Measurements from ENCODE around the gene SPAST. TPM values are rescaled to one million over a fixed set of nuclear protein-coding genes. Genes with fewer than 3 reads are reported as not detected.
A peak's percentile ranks its signal among the peaks of the same experiment; 100 is the strongest.
"Not testable (repeated sequence)": the region's sequence is repeated elsewhere in the genome, so short reads cannot be mapped to it uniquely, and the experiment has no call there.

Gene SPAST
- total RNA-seq = 47.3 TPM

- H3K9me3 ChIP-seq (ENCODE audit: low read depth, low read length) = no peaks in the 10 kb centered on the region
- peaks cover 33% of the 10 kb centered on the region for H3K4me1 ChIP-seq (ENCODE audit: insufficient read depth, low read length)
- peak within 1 kb of the TSS; percentile 99 for H3K4me3 ChIP-seq (ENCODE audit: low read length)
- H3K27me3 ChIP-seq (ENCODE audit: insufficient read depth, low read length) = no peaks in the 10 kb centered on the region
These were observed at the start of gene SPAST for GRCh38 chr2:32063310-32064020. TSS of gene SPAST (plus strand) at chr2:32063556. CDS start at chr2:32063832, 276 bp downstream.

- H3K27me3 ChIP-seq (ENCODE audit: insufficient read depth, low read length); H3K4me1 ChIP-seq (ENCODE audit: insufficient read depth, low read length); H3K4me3 ChIP-seq (ENCODE audit: low read length); H3K9me3 ChIP-seq (ENCODE audit: low read depth, low read length): not testable (repeated sequence)
These were observed 44.4 kb upstream of the SPAST start for GRCh38 chr2:32018789-32019482.

GRCh38 chr2:32034198-32034887 is 29.0 kb upstream of the SPAST start:
- H3K9me3 ChIP-seq (ENCODE audit: low read depth, low read length); H3K4me1 ChIP-seq (ENCODE audit: insufficient read depth, low read length); H3K4me3 ChIP-seq (ENCODE audit: low read length); H3K27me3 ChIP-seq (ENCODE audit: insufficient read depth, low read length): not testable (repeated sequence)

- H3K9me3 ChIP-seq (ENCODE audit: low read depth, low read length) = no peaks in the 10 kb centered on the region
- H3K4me3 ChIP-seq (ENCODE audit: low read length) = peak within 1 kb of the TSS; percentile 59
- H3K4me1 ChIP-seq (ENCODE audit: insufficient read depth, low read length) = peaks cover 13% of the 10 kb centered on the region
- H3K27me3 ChIP-seq (ENCODE audit: insufficient read depth, low read length) = no peaks in the 10 kb centered on the region
These were observed 23.7 kb upstream of the SPAST start, which contains the start of gene DPY30 for GRCh38 chr2:32039447-32040219. TSS of gene DPY30 (minus strand) at chr2:32039805. CDS start at chr2:32039456, 349 bp downstream.

- no peaks in the 10 kb centered on the region for H3K27me3 ChIP-seq (ENCODE audit: insufficient read depth, low read length)
- H3K4me3 ChIP-seq (ENCODE audit: low read length) = no peak overlapping the region
- H3K9me3 ChIP-seq (ENCODE audit: low read depth, low read length) = no peaks in the 10 kb centered on the region
- H3K4me1 ChIP-seq (ENCODE audit: insufficient read depth, low read length) = peaks cover 11% of the 10 kb centered on the region
These were observed 19.8 kb upstream of the SPAST start for GRCh38 chr2:32043561-32043960.

- Histone ChIP-seq H3K9me3 (ENCODE audit: low read depth, low read length) (no peaks in the 10 kb centered on the region), H3K27me3 (ENCODE audit: insufficient read depth, low read length) (no peaks in the 10 kb centered on the region), H3K4me3 (ENCODE audit: low read length) (no peak overlapping the region), H3K4me1 (ENCODE audit: insufficient read depth, low read length) (no peaks in the 10 kb centered on the region)
These were observed 11.4 kb upstream of the SPAST start for GRCh38 chr2:32051836-32052439.

- not testable (repeated sequence) for H3K4me3 ChIP-seq (ENCODE audit: low read length); H3K27me3 ChIP-seq (ENCODE audit: insufficient read depth, low read length); H3K9me3 ChIP-seq (ENCODE audit: low read depth, low read length)
These were observed 8.8 kb upstream of the SPAST start for GRCh38 chr2:32054583-32054982.

GRCh38 chr2:32058130-32058529 is 5.2 kb upstream of the SPAST start:
- no peaks in the 10 kb centered on the region for H3K27me3 ChIP-seq (ENCODE audit: insufficient read depth, low read length)
- H3K9me3 ChIP-seq (ENCODE audit: low read depth, low read length) = no peaks in the 10 kb centered on the region
- H3K4me1 ChIP-seq (ENCODE audit: insufficient read depth, low read length) = peaks cover 9% of the 10 kb centered on the region
- no peak overlapping the region for H3K4me3 ChIP-seq (ENCODE audit: low read length)

More at GRCh38 chr2:32054583-32054982, 8.8 kb upstream of the SPAST start:
- H3K4me1 ChIP-seq (ENCODE audit: insufficient read depth, low read length) = not testable (repeated sequence)

GRCh38 chr2:32060266-32060665 is 3.1 kb upstream of the SPAST start:
- peaks cover 15% of the 10 kb centered on the region for H3K4me1 ChIP-seq (ENCODE audit: insufficient read depth, low read length)
- H3K9me3 ChIP-seq (ENCODE audit: low read depth, low read length) = no peaks in the 10 kb centered on the region
- no peaks in the 10 kb centered on the region for H3K27me3 ChIP-seq (ENCODE audit: insufficient read depth, low read length)
- H3K4me3 ChIP-seq (ENCODE audit: low read length) = no peak overlapping the region

- Histone ChIP-seq H3K27me3 (ENCODE audit: insufficient read depth, low read length) (no peaks in the 10 kb centered on the region), H3K4me1 (ENCODE audit: insufficient read depth, low read length) (peaks cover 27% of the 10 kb centered on the region), H3K9me3 (ENCODE audit: low read depth, low read length) (no peaks in the 10 kb centered on the region), H3K4me3 (ENCODE audit: low read length) (no peak overlapping the region)
These were observed 1.9 kb upstream of the SPAST start for GRCh38 chr2:32061430-32061829.

- peaks cover 30% of the 10 kb centered on the region for H3K4me1 ChIP-seq (ENCODE audit: insufficient read depth, low read length)
- no peaks in the 10 kb centered on the region for H3K9me3 ChIP-seq (ENCODE audit: low read depth, low read length)
- H3K4me3 ChIP-seq (ENCODE audit: low read length) = peak overlapping the region; percentile 99
- H3K27me3 ChIP-seq (ENCODE audit: insufficient read depth, low read length) = no peaks in the 10 kb centered on the region
These were observed 1.1 kb upstream of the SPAST start for GRCh38 chr2:32061973-32062861.

- no peaks in the 10 kb centered on the region for H3K27me3 ChIP-seq (ENCODE audit: insufficient read depth, low read length)
- peak overlapping the region; percentile 99 for H3K4me3 ChIP-seq (ENCODE audit: low read length)
These were observed 755 bp downstream of the SPAST start for GRCh38 chr2:32064021-32064601.

GRCh38 chr2:32064713-32065112 is 1.4 kb downstream of the SPAST start:
- Histone ChIP-seq H3K27me3 (ENCODE audit: insufficient read depth, low read length) (no peaks in the 10 kb centered on the region), H3K4me3 (ENCODE audit: low read length) (peak overlapping the region; percentile 99), H3K9me3 (ENCODE audit: low read depth, low read length) (no peaks in the 10 kb centered on the region), H3K4me1 (ENCODE audit: insufficient read depth, low read length) (peaks cover 44% of the 10 kb centered on the region)

More at GRCh38 chr2:32064021-32064601, 755 bp downstream of the SPAST start:
- H3K4me1 ChIP-seq (ENCODE audit: insufficient read depth, low read length) = peaks cover 40% of the 10 kb centered on the region
- no peaks in the 10 kb centered on the region for H3K9me3 ChIP-seq (ENCODE audit: low read depth, low read length)

Measured in mononuclear cell (primary cell).